HG03571 (cell line): ENCODE data around the gene HSPBAP1.
A peak's percentile ranks its signal among the peaks of the same experiment; 100 is the strongest.

Source experiments
- ATAC-seq: cut with Tn5 transposase; IDR thresholded peaks from one replicate; pipeline ENCODE4 v1.9.1; 2021; ENCODE audit not compliant: unreplicated experiment

The HSPBAP1 gene

DNA sequence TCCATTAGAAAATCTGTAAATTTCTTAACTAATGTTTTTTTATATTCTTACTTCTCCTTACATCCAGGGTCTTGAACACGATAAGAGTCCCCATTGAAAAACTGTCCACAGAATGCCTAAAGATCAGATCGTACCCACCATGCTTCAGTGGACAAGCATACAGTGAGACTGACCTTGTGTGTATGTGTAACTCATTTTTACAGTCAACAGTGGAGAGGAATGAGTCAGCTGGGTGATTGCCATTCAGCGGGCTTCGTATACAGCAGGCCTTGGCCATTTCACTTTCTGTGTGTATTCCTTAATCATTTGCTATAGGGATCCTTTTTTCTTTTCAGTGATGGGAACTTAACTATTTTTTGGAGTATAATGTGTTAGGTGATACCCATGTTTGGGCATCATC is 102.4 kb downstream of the HSPBAP1 start:
- ATAC-seq, result peak; percentile 75

DNA sequence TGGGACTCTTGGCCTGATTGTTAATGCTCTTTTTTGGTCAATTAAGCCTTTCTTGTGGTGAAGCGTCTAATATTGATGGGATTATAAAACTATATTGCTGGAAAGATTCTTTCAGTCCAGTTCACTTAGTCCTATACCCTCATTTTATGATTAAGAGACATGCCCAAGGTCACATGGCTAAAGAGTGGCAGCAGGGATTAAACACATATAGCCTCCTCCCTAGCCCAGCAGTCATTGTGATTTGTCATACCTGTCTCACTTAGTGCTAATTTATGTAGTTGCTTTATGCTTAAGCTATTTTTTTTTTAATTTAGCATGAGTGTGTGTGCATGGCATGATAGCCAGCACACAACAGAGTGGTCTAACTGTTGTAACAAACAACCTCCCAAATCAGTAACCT is 103.5 kb downstream of the HSPBAP1 start:
- no peak for ATAC-seq
